Keratinocyte (primary cell): ENCODE results near the gene ERBIN. TPM values are rescaled to one million over a fixed set of nuclear protein-coding genes. Genes with fewer than 3 reads are reported as not detected.

Experiments used
- DNase-seq: peaks from one replicate; pipeline ENCODE4 v3.0.0-alpha.2; 2011; ENCODE audit warnings: low read depth, missing footprints, low spot score
- FAIRE-seq: peaks from 2 replicates; lab custom pipeline; 2011; peaks lifted over from hg19 to GRCh38; lab: Jason Lieb, UNC
- H2AFZ ChIP-seq: 2 replicates; pipeline ENCODE4 v1.6.0; 2012; ENCODE audit warnings: low read length, control low read depth, inconsistent platforms; ENCODE audit not compliant: control insufficient read depth
- H3K27ac ChIP-seq: 2 replicates; pipeline ENCODE4 v1.5.1; 2011; ENCODE audit warnings: low read length; ENCODE audit not compliant: control insufficient read depth, insufficient read depth
- H3K27me3 ChIP-seq: 3 replicates; pipeline ENCODE4 v1.6.0; 2011; ENCODE audit warnings: low read length; ENCODE audit not compliant: control insufficient read depth, insufficient read depth; ENCODE audit errors: extremely low read depth
- H3K36me3 ChIP-seq, 2 experiments: 2 replicates in 1 of 2; 3 replicates in 1 of 2; pipeline ENCODE4 v1.5.1; 2011; ENCODE audit warnings: low read length in 2 of 2, mild to moderate bottlenecking in 1 of 2; ENCODE audit not compliant: control insufficient read depth in 2 of 2, insufficient read depth in 2 of 2; ENCODE audit errors: extremely low read depth in 1 of 2
- H3K4me1 ChIP-seq: 3 replicates; pipeline ENCODE4 v1.5.1; 2011; ENCODE audit warnings: low read length; ENCODE audit not compliant: control insufficient read depth, insufficient read depth; ENCODE audit errors: extremely low read depth
- H3K4me2 ChIP-seq: 3 replicates; pipeline ENCODE4 v1.6.0; 2011; ENCODE audit warnings: low read depth, low read length; ENCODE audit not compliant: control insufficient read depth, insufficient read depth; ENCODE audit errors: extremely low read depth
- H3K4me3 ChIP-seq, 3 experiments: fragments of 200-600 bp in 1 of 3; sonication (generic) in 1 of 3; 2 replicates in 2 of 3; 3 replicates in 1 of 3; pipeline ENCODE4 v1.5.1; 2011 to 2016; ENCODE audit warnings: low read length in 3 of 3, mild to moderate bottlenecking in 3 of 3, control low read depth in 2 of 3, inconsistent platforms in 1 of 3, low read depth in 1 of 3, mixed read lengths in 1 of 3, mixed run types in 1 of 3, moderate library complexity in 1 of 3; ENCODE audit not compliant: control insufficient read depth in 2 of 3, insufficient read depth in 2 of 3; ENCODE audit errors: extremely low read depth in 1 of 3
- H3K79me2 ChIP-seq: 2 replicates; pipeline ENCODE4 v1.6.0; 2012; ENCODE audit warnings: low read length; ENCODE audit not compliant: control insufficient read depth, insufficient read depth
- H3K9ac ChIP-seq: 3 replicates; pipeline ENCODE4 v1.6.0; 2011; ENCODE audit warnings: low read length; ENCODE audit not compliant: control insufficient read depth, insufficient read depth; ENCODE audit errors: extremely low read depth
- H3K9me1 ChIP-seq: 3 replicates; pipeline ENCODE4 v1.6.0; 2011; ENCODE audit warnings: low read length; ENCODE audit not compliant: control insufficient read depth, insufficient read depth; ENCODE audit errors: extremely low read depth
- H3K9me3 ChIP-seq: 2 replicates; pipeline ENCODE4 v1.5.1; 2012; ENCODE audit warnings: low read depth, low read length; ENCODE audit not compliant: control insufficient read depth
- H4K20me1 ChIP-seq: 3 replicates; pipeline ENCODE4 v1.6.0; 2011; ENCODE audit warnings: low read length; ENCODE audit not compliant: control insufficient read depth, insufficient read depth; ENCODE audit errors: extremely low read depth
- CTCF ChIP-seq, 3 experiments: IDR thresholded peaks in 1 of 3; conservative IDR thresholded peaks in 1 of 3; optimal IDR thresholded peaks in 1 of 3; 2 replicates in 2 of 3; 3 replicates in 1 of 3; pipeline versions ENCODE3 to v1.5.1; 2011; ENCODE audit warnings: low read length in 3 of 3, mild to moderate bottlenecking in 3 of 3, moderate library complexity in 2 of 3, control low read depth in 1 of 3, inconsistent platforms in 1 of 3; ENCODE audit not compliant: insufficient read depth in 2 of 3; ENCODE audit errors: extremely low read depth in 1 of 3
- EZH2 ChIP-seq: IDR thresholded peaks from one replicate; pipeline ENCODE4 v1.6.1; 2012; ENCODE audit warnings: inconsistent platforms, mild to moderate bottlenecking, low read length, moderate library complexity
- dilution Hi-C: fragments of 300-500 bp; cut with MboI; formaldehyde crosslinking; loops from one replicate; pipeline ENCODE4 v1.7.0; 2020; ENCODE audit warnings: low sequenced_read_pairs; ENCODE audit not compliant: extremely low pct_ligation_motif_present
- polyA plus RNA-seq, 5 experiments: library from polyadenylated mRNA; depleted of rRNA in 3 of 5; stranded (reverse) in 3 of 5; stranded (forward) in 1 of 5; unstranded in 1 of 5; fragments of >200 nt; gene quantifications; 1 replicate in 1 of 5; 2 replicates in 3 of 5; 3 replicates in 1 of 5; pipeline versions ENCODE4 v1.2.1 to v1.2.3, GENCODE V29; 2011 to 2012; ENCODE audit warnings: missing spikeins in 2 of 5, low read depth in 1 of 5, low replicate concordance in 1 of 5

Gene ERBIN
- polyA plus RNA-seq, 1 donor (not counting 4 experiments of a cell fraction or from before 2014, with no cell fraction given): 30.6 TPM

GRCh38 chr5:65933295-65933694 is 6.9 kb downstream of the ERBIN start:
- no peak for DNase-seq
- H3K27me3 ChIP-seq: no peaks in the 10 kb centered on the region
- no peak overlapping the region for H2AFZ ChIP-seq
- no peak overlapping the region for H3K27ac ChIP-seq
- TF ChIP-seq EZH2 (no peak), CTCF (optimal IDR thresholded peaks at IDR 0.05 in 1 of 3, IDR thresholded peaks at IDR 0.05 in 1 of 3, conservative IDR thresholded peaks at IDR 0.05 in 1 of 3; ENCODE audit: extremely low read depth in 1 of 3, insufficient read depth in 2 of 3, low read length in 3 of 3) (no peak)
- peaks cover 99% of the 10 kb centered on the region for H3K79me2 ChIP-seq
- H3K4me1 ChIP-seq: peaks cover 7% of the 10 kb centered on the region
- no peaks in the 10 kb centered on the region for H3K36me3 ChIP-seq
- dilution Hi-C loops: no loop called here
- H3K4me2 ChIP-seq: no peak overlapping the region
- no peak for FAIRE-seq
- H4K20me1 ChIP-seq: peaks cover 6% of the 10 kb centered on the region
- no peak overlapping the region for H3K4me3 ChIP-seq
- no peaks in the 10 kb centered on the region for H3K9me1 ChIP-seq
- no peak overlapping the region for H3K9ac ChIP-seq
- no peaks in the 10 kb centered on the region for H3K9me3 ChIP-seq

DNA sequence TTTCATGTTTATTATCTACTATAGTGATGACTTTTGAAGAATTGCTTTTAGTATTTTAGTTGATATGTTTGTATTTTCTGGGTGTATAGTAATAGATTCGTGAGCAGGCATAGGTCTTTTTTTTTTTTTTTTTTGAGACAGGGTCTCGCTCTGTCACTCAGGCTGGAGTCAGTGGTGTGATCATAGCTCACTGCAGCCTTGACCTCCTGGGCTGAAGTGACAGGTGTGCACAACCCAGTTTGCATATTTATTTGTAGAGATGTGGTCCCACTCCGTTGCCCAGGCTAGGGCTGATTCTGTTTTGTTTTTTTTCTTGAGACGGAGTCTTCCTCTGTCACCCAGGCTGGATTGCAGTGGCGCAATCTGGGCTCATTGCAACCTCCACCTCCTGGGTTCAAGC is 11.9 kb downstream of the ERBIN start:
- H3K27me3 ChIP-seq: no peaks in the 10 kb centered on the region
- H3K27ac ChIP-seq: no peak overlapping the region
- no peak overlapping the region for H3K4me3 ChIP-seq
- H4K20me1 ChIP-seq: no peaks in the 10 kb centered on the region
- DNase-seq (no peak), FAIRE-seq (no peak)
- no peak overlapping the region for H3K4me2 ChIP-seq
- H2AFZ ChIP-seq: no peak overlapping the region
- no peaks in the 10 kb centered on the region for H3K36me3 ChIP-seq
- H3K9ac ChIP-seq: no peak overlapping the region
- no peaks in the 10 kb centered on the region for H3K9me3 ChIP-seq
- dilution Hi-C loops: no loop called here
- peaks cover 82% of the 10 kb centered on the region for H3K79me2 ChIP-seq
- H3K9me1 ChIP-seq: no peaks in the 10 kb centered on the region
- no peaks in the 10 kb centered on the region for H3K4me1 ChIP-seq
- no peak for TF ChIP-seq CTCF (optimal IDR thresholded peaks at IDR 0.05 in 1 of 3, IDR thresholded peaks at IDR 0.05 in 1 of 3, conservative IDR thresholded peaks at IDR 0.05 in 1 of 3; ENCODE audit: extremely low read depth in 1 of 3, insufficient read depth in 2 of 3, low read length in 3 of 3)
